GM23248 (cell line): ENCODE results near the gene UBAP1. TPM values are rescaled to one million over a fixed set of nuclear protein-coding genes. Genes with fewer than 3 reads are reported as not detected.

Experiments
- DNase-seq: peaks from one replicate; pipeline ENCODE4 v3.0.0-alpha.2; 2015
- H2AFZ ChIP-seq: fragments of 200-600 bp; sonication (generic); 2 replicates; pipeline ENCODE4 v1.6.1; 2016; ENCODE audit warnings: antibody characterized with exemption
- H3F3A ChIP-seq: fragments of 200-600 bp; sonication (generic); 2 replicates; pipeline ENCODE4 v1.6.1; 2016; ENCODE audit warnings: mild to moderate bottlenecking, antibody characterized with exemption, mixed run types; ENCODE audit not compliant: insufficient read depth
- H3K27ac ChIP-seq: fragments of 200-600 bp; sonication (generic); 2 replicates; pipeline ENCODE4 v1.5.1; 2016; ENCODE audit warnings: mild to moderate bottlenecking
- H3K27me3 ChIP-seq: fragments of 200-600 bp; sonication (generic); replicated peaks from 2 replicates; pipeline ENCODE4 v1.6.1; 2016; ENCODE audit warnings: mild to moderate bottlenecking; ENCODE audit not compliant: insufficient read depth
- H3K36me3 ChIP-seq: fragments of 200-600 bp; sonication (generic); 2 replicates; pipeline ENCODE4 v1.6.1; 2016; ENCODE audit warnings: low read depth, mild to moderate bottlenecking
- H3K4me1 ChIP-seq: fragments of 200-600 bp; sonication (generic); 2 replicates; pipeline ENCODE4 v1.6.1; 2016; ENCODE audit warnings: mild to moderate bottlenecking; ENCODE audit not compliant: insufficient read depth
- H3K4me2 ChIP-seq: fragments of 200-600 bp; sonication (generic); one replicate; pipeline ENCODE4 v1.6.1; 2016; ENCODE audit warnings: mild to moderate bottlenecking; ENCODE audit not compliant: unreplicated experiment
- H3K4me3 ChIP-seq: fragments of 200-600 bp; sonication (generic); 2 replicates; pipeline ENCODE4 v1.5.1; 2016; ENCODE audit warnings: mild to moderate bottlenecking
- H3K79me2 ChIP-seq: fragments of 200-600 bp; sonication (generic); 2 replicates; pipeline ENCODE4 v1.6.1; 2016; ENCODE audit warnings: mild to moderate bottlenecking; ENCODE audit not compliant: insufficient read depth
- H3K9ac ChIP-seq: fragments of 200-600 bp; sonication (generic); 2 replicates; pipeline ENCODE4 v1.6.1; 2016; ENCODE audit warnings: mild to moderate bottlenecking
- H3K9me2 ChIP-seq: fragments of 200-600 bp; sonication (generic); 2 replicates; pipeline ENCODE4 v1.6.1; 2016; ENCODE audit warnings: mixed run types, mild to moderate bottlenecking, moderate library complexity; ENCODE audit not compliant: insufficient read depth
- H3K9me3 ChIP-seq: fragments of 200-600 bp; sonication (generic); one replicate; pipeline ENCODE4 v1.6.1; 2017; ENCODE audit warnings: low read depth
- H4K20me1 ChIP-seq: fragments of 200-600 bp; sonication (generic); 2 replicates; pipeline ENCODE4 v1.6.0; 2016; ENCODE audit not compliant: insufficient read depth
- EZH2 ChIP-seq: fragments of 200-600 bp; sonication (generic); IDR thresholded peaks from 2 replicates; pipeline ENCODE4 v1.6.1; 2018; ENCODE audit warnings: antibody characterized with exemption, mild to moderate bottlenecking; ENCODE audit not compliant: insufficient read depth, poor library complexity, severe bottlenecking
- EZH2phosphoT487 ChIP-seq: fragments of 200-600 bp; sonication (generic); IDR thresholded peaks from 2 replicates; pipeline ENCODE4 v1.6.1; 2018; ENCODE audit warnings: antibody characterized with exemption, moderate library complexity, mild to moderate bottlenecking, low read depth; ENCODE audit not compliant: insufficient read depth
- WGBS, 2 experiments: methylation state at CpG; one replicate each; pipeline ENCODE4 v1.1.6; 2015 to 2017; ENCODE audit warnings: low lambda C conversion rate in 2 of 2, low coverage in 1 of 2; ENCODE audit errors: missing lambda C conversion rate in 2 of 2; 5-methylcytosine and 5-hydroxymethylcytosine counted together
- in situ Hi-C: fragments of 300-500 bp; cut with MboI; formaldehyde crosslinking; loops from 2 replicates; pipeline ENCODE4 v1.15.0; 2020
- polyA plus RNA-seq: library from polyadenylated mRNA; unstranded; fragments of >200 nt; fragmentation: Nextera tagmentation; extraction: Ambion mirVana; gene quantifications from 2 replicates; pipeline ENCODE4 v1.2.1, GENCODE V29; 2016
- total RNA-seq: library from RNA; depleted of rRNA; stranded (reverse); fragments of >200 nt; shearing (Covaris generic); gene quantifications from 2 replicates; pipeline ENCODE4 v1.2.3, GENCODE V29; 2014

Gene UBAP1
- total and polyA plus RNA-seq, 2 experiments from 2014 or later = 26.8 to 50.1 TPM

DNA sequence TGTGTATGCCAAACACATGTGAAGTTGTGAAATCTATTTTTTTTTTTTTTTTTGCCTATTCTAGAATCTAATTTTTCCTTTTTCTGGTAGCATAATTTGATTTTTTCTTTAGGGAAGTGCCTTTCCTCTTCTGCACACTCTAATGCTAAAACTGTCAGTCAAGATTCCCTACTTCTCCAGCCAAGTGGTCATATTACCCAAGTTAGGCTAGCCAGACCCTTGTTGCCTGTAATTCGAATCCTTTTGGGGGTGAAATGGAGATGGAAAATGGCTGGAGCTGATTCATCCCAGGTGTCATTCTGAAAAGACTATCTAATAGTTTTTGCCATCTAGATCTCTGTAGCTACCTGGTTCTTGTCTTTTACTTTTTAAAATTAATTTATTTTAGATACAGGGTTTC, 24.8 kb upstream of the UBAP1 start:
- no peaks in the 10 kb centered on the region for H4K20me1 ChIP-seq
- H3K4me3 ChIP-seq = no peak overlapping the region
- no peaks in the 10 kb centered on the region for H3K9me3 ChIP-seq
- H3K9ac ChIP-seq = no peak overlapping the region
- no peaks in the 10 kb centered on the region for H3K27me3 ChIP-seq
- no peaks in the 10 kb centered on the region for H3K9me2 ChIP-seq
- no peaks in the 10 kb centered on the region for H3F3A ChIP-seq
- no peak overlapping the region for H3K27ac ChIP-seq
- no peak overlapping the region for H2AFZ ChIP-seq
- WGBS, 2 experiments = 0 to 4% methylated on average over 1 of the region's 1 CpG
- peaks cover 7% of the 10 kb centered on the region; the same call in 1 of the 2 replicates for H3K4me1 ChIP-seq
- no peaks in the 10 kb centered on the region for H3K79me2 ChIP-seq
- TF ChIP-seq EZH2phosphoT487 (no peak), EZH2 (no peak)
- in situ Hi-C loops = no loop called here
- H3K4me2 ChIP-seq = no peak overlapping the region
- DNase-seq = no peak
- no peaks in the 10 kb centered on the region for H3K36me3 ChIP-seq

DNA sequence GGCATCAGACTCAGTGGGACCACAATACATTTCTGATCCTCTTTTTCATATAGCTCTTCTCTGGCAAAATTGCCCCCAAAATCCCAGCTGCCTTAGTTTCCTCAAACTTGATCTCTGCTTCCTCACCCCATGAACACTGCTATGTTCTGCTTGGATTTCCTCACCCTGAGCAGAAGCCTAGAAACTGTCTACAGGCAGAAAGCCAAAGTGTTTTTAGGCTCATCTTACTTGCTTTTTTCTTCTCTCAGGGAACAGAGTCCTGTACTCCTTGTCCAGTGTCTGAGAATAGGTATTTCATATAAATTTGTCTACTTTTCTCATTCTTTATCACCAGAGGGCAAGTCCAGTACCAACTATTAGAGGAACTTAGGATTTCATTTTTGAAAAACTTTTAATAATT, 21.5 kb upstream of the UBAP1 start:
- Histone ChIP-seq H2AFZ (no peak overlapping the region), H3F3A (no peaks in the 10 kb centered on the region), H3K4me1 (peaks cover 7% of the 10 kb centered on the region; the same call in 1 of the 2 replicates), H3K79me2 (no peaks in the 10 kb centered on the region), H3K9ac (no peak overlapping the region), H3K27me3 (no peaks in the 10 kb centered on the region), H3K9me3 (no peaks in the 10 kb centered on the region), H3K36me3 (no peaks in the 10 kb centered on the region), H3K4me3 (no peak overlapping the region), H3K27ac (no peak overlapping the region), H4K20me1 (no peaks in the 10 kb centered on the region), H3K4me2 (no peak overlapping the region), H3K9me2 (no peaks in the 10 kb centered on the region)
- no peak for DNase-seq
- in situ Hi-C loops = no loop called here
- TF ChIP-seq EZH2phosphoT487 (no peak), EZH2 (no peak)

- H3K9ac ChIP-seq = no peak overlapping the region
- H3F3A ChIP-seq = no peaks in the 10 kb centered on the region
- H3K4me2 ChIP-seq = no peak overlapping the region
- TF ChIP-seq EZH2phosphoT487 = no peak
- TF ChIP-seq EZH2 = no peak
- no peaks in the 10 kb centered on the region for H3K79me2 ChIP-seq
- H3K27ac ChIP-seq = no peak overlapping the region
- in situ Hi-C loops = no loop called here
- no peaks in the 10 kb centered on the region for H3K9me3 ChIP-seq
- H3K4me1 ChIP-seq = peaks cover 7% of the 10 kb centered on the region; the same call in 1 of the 2 replicates
- no peak overlapping the region for H2AFZ ChIP-seq
- H3K36me3 ChIP-seq = no peaks in the 10 kb centered on the region
- DNase-seq = no peak
- 81 to 86% methylated on average over 2 of the region's 2 CpGs for WGBS, 2 experiments
- no peaks in the 10 kb centered on the region for H3K27me3 ChIP-seq
- no peaks in the 10 kb centered on the region for H3K9me2 ChIP-seq
- no peak overlapping the region for H3K4me3 ChIP-seq
- no peaks in the 10 kb centered on the region for H4K20me1 ChIP-seq
Observed at GRCh38 chr9:34157898-34158297, 20.9 kb upstream of the UBAP1 start.

GRCh38 chr9:34158362-34158869, 20.4 kb upstream of the UBAP1 start:
- H3K9me3 ChIP-seq = no peaks in the 10 kb centered on the region
- H3K79me2 ChIP-seq = no peaks in the 10 kb centered on the region
- H3F3A ChIP-seq = no peaks in the 10 kb centered on the region
- H4K20me1 ChIP-seq = no peaks in the 10 kb centered on the region
- DNase-seq = peak; percentile 59
- no peaks in the 10 kb centered on the region for H3K27me3 ChIP-seq
- H3K4me1 ChIP-seq = peaks cover 11% of the 10 kb centered on the region
- no peak for TF ChIP-seq EZH2phosphoT487
- TF ChIP-seq EZH2 = no peak
- H3K27ac ChIP-seq = no peak overlapping the region
- 72 to 78% methylated on average over 6 of the region's 6 CpGs for WGBS, 2 experiments
- H2AFZ ChIP-seq = no peak overlapping the region
- H3K9ac ChIP-seq = no peak overlapping the region
- in situ Hi-C loops = no loop called here
- H3K4me2 ChIP-seq = no peak overlapping the region
- no peaks in the 10 kb centered on the region for H3K36me3 ChIP-seq
- no peaks in the 10 kb centered on the region for H3K9me2 ChIP-seq
- no peak overlapping the region for H3K4me3 ChIP-seq

DNA sequence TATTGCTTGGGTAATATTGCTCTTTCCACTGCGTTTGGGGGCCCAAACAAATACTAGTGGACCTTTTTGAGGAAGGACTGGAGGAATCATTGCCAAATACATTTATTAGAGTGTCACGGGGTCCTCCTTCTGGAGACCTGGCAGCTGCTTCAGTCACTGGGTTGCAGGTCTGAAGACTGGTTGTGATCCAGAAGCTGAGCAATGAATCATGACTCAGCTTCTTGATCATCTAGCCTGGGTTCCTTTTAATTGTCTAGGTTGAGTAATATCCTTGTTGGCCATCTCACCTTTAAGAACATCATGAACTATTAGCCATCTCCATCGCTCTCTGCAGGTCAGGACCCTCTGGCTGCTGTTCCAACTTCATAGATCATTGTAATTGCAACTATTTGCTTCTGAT, 15.4 kb upstream of the UBAP1 start:
- in situ Hi-C loops = no loop called here
- Histone ChIP-seq H3K36me3 (no peaks in the 10 kb centered on the region), H3K4me1 (peaks cover 12% of the 10 kb centered on the region), H3K9ac (no peak overlapping the region), H2AFZ (no peak overlapping the region), H3K9me2 (no peaks in the 10 kb centered on the region), H4K20me1 (no peaks in the 10 kb centered on the region), H3K4me3 (no peak overlapping the region), H3K9me3 (no peaks in the 10 kb centered on the region), H3F3A (0 out of 2 replicates have a peak, but pooled peaks cover 5% of the 10 kb centered on the region), H3K4me2 (peak overlapping the region; percentile 38), H3K27ac (no peak overlapping the region), H3K79me2 (no peaks in the 10 kb centered on the region), H3K27me3 (no peaks in the 10 kb centered on the region)
- DNase-seq = peak; percentile 77
- TF ChIP-seq EZH2 = no peak
- TF ChIP-seq EZH2phosphoT487 = no peak
- 15 to 17% methylated on average over 3 of the region's 3 CpGs for WGBS, 2 experiments
